Measurements from ENCODE around the gene SLC43A1. TPM values are rescaled to one million over a fixed set of nuclear protein-coding genes. Genes with fewer than 3 reads are reported as not detected.

SLC43A1 gene
- total RNA-seq, 1 experiment from 2014 or later, result 238 TPM

GRCh38 chr11:57469268-57469667 lies 46.2 kb downstream of the SLC43A1 start:
- no peaks in the 10 kb centered on the region for H3K36me3 ChIP-seq (ENCODE audit: insufficient read depth, low read length)

GRCh38 chr11:57468276-57468675 lies 47.2 kb downstream of the SLC43A1 start:
- Histone ChIP-seq H4K20me1 (ENCODE audit: insufficient read depth, low read depth, low read length) (no peaks in the 10 kb centered on the region), H3K27ac (ENCODE audit: low read length) (no peak overlapping the region), H3K4me3 (ENCODE audit: low read length) (no peak overlapping the region), H3K9me2 (replicated peaks; ENCODE audit: insufficient read depth, low read length) (no peaks in the 10 kb centered on the region), H2AFZ (ENCODE audit: low read length) (no peak overlapping the region), H3K9ac (ENCODE audit: low read length) (no peak overlapping the region), H3K79me2 (ENCODE audit: low read length) (no peaks in the 10 kb centered on the region), H3K36me3 (ENCODE audit: insufficient read depth, low read length) (no peaks in the 10 kb centered on the region), H3K27me3 (ENCODE audit: low read length) (no peaks in the 10 kb centered on the region), H3K4me1 (ENCODE audit: low read length) (no peaks in the 10 kb centered on the region), H3K4me2 (ENCODE audit: low read depth, low read length, poor library complexity, severe bottlenecking) (no peak overlapping the region), H3K9me3 (ENCODE audit: low read length) (no peaks in the 10 kb centered on the region)
- no peak for DNase-seq

More at GRCh38 chr11:57469268-57469667, 46.2 kb downstream of the SLC43A1 start:
- no peak for DNase-seq
- Histone ChIP-seq H3K27me3 (ENCODE audit: low read length) (no peaks in the 10 kb centered on the region), H3K9me2 (replicated peaks; ENCODE audit: insufficient read depth, low read length) (no peaks in the 10 kb centered on the region), H2AFZ (ENCODE audit: low read length) (no peak overlapping the region), H3K4me1 (ENCODE audit: low read length) (no peaks in the 10 kb centered on the region), H3K27ac (ENCODE audit: low read length) (no peak overlapping the region), H3K4me3 (ENCODE audit: low read length) (no peak overlapping the region), H3K79me2 (ENCODE audit: low read length) (no peaks in the 10 kb centered on the region), H4K20me1 (ENCODE audit: insufficient read depth, low read depth, low read length) (no peaks in the 10 kb centered on the region), H3K9me3 (ENCODE audit: low read length) (no peaks in the 10 kb centered on the region), H3K9ac (ENCODE audit: low read length) (no peak overlapping the region), H3K4me2 (ENCODE audit: low read depth, low read length, poor library complexity, severe bottlenecking) (no peak overlapping the region)

GRCh38 chr11:57467508-57468157 lies 47.9 kb downstream of the SLC43A1 start:
- Histone ChIP-seq H2AFZ (ENCODE audit: low read length) (no peak overlapping the region), H3K27me3 (ENCODE audit: low read length) (no peaks in the 10 kb centered on the region), H3K4me1 (ENCODE audit: low read length) (no peaks in the 10 kb centered on the region), H3K9me2 (replicated peaks; ENCODE audit: insufficient read depth, low read length) (no peaks in the 10 kb centered on the region), H3K79me2 (ENCODE audit: low read length) (no peaks in the 10 kb centered on the region), H3K9ac (ENCODE audit: low read length) (no peak overlapping the region), H4K20me1 (ENCODE audit: insufficient read depth, low read depth, low read length) (no peaks in the 10 kb centered on the region), H3K36me3 (ENCODE audit: insufficient read depth, low read length) (no peaks in the 10 kb centered on the region), H3K27ac (ENCODE audit: low read length) (no peak overlapping the region), H3K9me3 (ENCODE audit: low read length) (no peaks in the 10 kb centered on the region), H3K4me2 (ENCODE audit: low read depth, low read length, poor library complexity, severe bottlenecking) (no peak overlapping the region), H3K4me3 (ENCODE audit: low read length) (no peak overlapping the region)
- no peak for DNase-seq

DNA sequence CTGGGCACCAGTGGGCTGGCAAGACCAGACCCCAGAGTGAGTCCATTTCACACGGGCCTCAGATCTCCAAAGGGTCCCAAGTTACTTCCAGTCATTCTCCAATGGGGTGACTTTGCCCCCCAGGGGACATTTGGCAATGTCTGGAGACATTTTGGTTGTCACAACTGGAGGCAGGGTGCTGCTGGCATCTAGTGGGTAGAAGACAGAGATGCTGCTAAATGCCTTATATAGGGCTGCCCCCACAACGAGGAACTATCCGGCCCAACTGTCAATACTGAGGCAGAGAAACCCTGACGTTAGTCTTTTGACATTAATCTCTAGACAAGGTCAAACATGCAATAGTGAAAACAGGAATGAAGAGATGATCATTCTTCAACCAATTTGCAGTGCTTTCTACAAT lies 48.8 kb downstream of the SLC43A1 start:
- no peak for DNase-seq
- Histone ChIP-seq H3K27me3 (ENCODE audit: low read length) (no peaks in the 10 kb centered on the region), H3K4me2 (ENCODE audit: low read depth, low read length, poor library complexity, severe bottlenecking) (no peak overlapping the region), H2AFZ (ENCODE audit: low read length) (no peak overlapping the region), H3K9me2 (replicated peaks; ENCODE audit: insufficient read depth, low read length) (no peaks in the 10 kb centered on the region), H4K20me1 (ENCODE audit: insufficient read depth, low read depth, low read length) (no peaks in the 10 kb centered on the region), H3K9me3 (ENCODE audit: low read length) (no peaks in the 10 kb centered on the region), H3K27ac (ENCODE audit: low read length) (no peak overlapping the region), H3K9ac (ENCODE audit: low read length) (no peak overlapping the region), H3K4me1 (ENCODE audit: low read length) (no peaks in the 10 kb centered on the region), H3K79me2 (ENCODE audit: low read length) (no peaks in the 10 kb centered on the region), H3K36me3 (ENCODE audit: insufficient read depth, low read length) (no peaks in the 10 kb centered on the region), H3K4me3 (ENCODE audit: low read length) (no peak overlapping the region)

DNA sequence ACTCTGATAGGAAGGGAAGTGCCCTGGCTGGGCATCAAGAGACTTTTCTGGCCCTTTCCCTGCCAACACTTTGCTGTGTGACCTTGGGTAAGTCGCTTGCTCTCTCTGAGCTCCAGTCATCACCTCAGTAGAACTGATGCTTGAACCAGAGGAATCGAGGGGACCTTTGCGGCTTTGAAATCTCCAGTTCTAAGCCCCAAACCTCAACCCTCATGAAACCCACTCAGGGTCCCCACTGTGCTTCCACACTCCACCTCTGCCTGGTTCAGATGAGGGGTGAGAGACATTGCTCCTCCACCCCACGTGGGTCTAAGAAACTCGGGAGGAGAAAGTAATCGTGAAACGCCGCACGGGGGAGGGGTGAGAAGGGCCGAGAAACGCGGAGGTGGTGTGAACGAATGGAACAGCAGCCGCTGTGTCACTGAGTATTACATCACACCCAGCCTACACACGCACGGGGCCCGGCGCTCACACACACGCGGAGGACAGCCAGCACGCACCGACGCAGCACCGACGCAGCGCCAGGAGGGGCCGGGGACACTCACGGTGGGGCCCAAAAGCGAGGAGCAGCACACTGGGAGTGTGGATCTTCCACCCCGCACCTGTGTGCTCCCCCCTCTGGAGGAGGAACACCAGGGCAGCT lies 50.8 kb downstream of the SLC43A1 start:
- no peak overlapping the region for H3K27ac ChIP-seq (ENCODE audit: low read length)
- H3K9ac ChIP-seq (ENCODE audit: low read length), result no peak overlapping the region
- no peaks in the 10 kb centered on the region for H3K9me2 ChIP-seq (replicated peaks; ENCODE audit: insufficient read depth, low read length)
- no peaks in the 10 kb centered on the region for H4K20me1 ChIP-seq (ENCODE audit: insufficient read depth, low read depth, low read length)
- no peaks in the 10 kb centered on the region for H3K27me3 ChIP-seq (ENCODE audit: low read length)
- no peaks in the 10 kb centered on the region for H3K36me3 ChIP-seq (ENCODE audit: insufficient read depth, low read length)
- no peaks in the 10 kb centered on the region for H3K9me3 ChIP-seq (ENCODE audit: low read length)
- no peak overlapping the region for H3K4me3 ChIP-seq (ENCODE audit: low read length)
- peaks cover 14% of the 10 kb centered on the region for H3K4me1 ChIP-seq (ENCODE audit: low read length)
- no peaks in the 10 kb centered on the region for H3K79me2 ChIP-seq (ENCODE audit: low read length)
- no peak for DNase-seq
- H3K4me2 ChIP-seq (ENCODE audit: low read depth, low read length, poor library complexity, severe bottlenecking), result no peak overlapping the region
- H2AFZ ChIP-seq (ENCODE audit: low read length), result no peak overlapping the region

GRCh38 chr11:57463671-57464538 lies 51.6 kb downstream of the SLC43A1 start:
- Histone ChIP-seq H3K9me3 (ENCODE audit: low read length) (no peaks in the 10 kb centered on the region), H3K36me3 (ENCODE audit: insufficient read depth, low read length) (no peaks in the 10 kb centered on the region), H3K4me3 (ENCODE audit: low read length) (no peak overlapping the region), H3K79me2 (ENCODE audit: low read length) (no peaks in the 10 kb centered on the region), H4K20me1 (ENCODE audit: insufficient read depth, low read depth, low read length) (no peaks in the 10 kb centered on the region), H3K27ac (ENCODE audit: low read length) (no peak overlapping the region), H3K9ac (ENCODE audit: low read length) (no peak overlapping the region), H3K27me3 (ENCODE audit: low read length) (no peaks in the 10 kb centered on the region), H3K4me2 (ENCODE audit: low read depth, low read length, poor library complexity, severe bottlenecking) (no peak overlapping the region), H2AFZ (ENCODE audit: low read length) (no peak overlapping the region), H3K9me2 (replicated peaks; ENCODE audit: insufficient read depth, low read length) (no peaks in the 10 kb centered on the region), H3K4me1 (ENCODE audit: low read length) (peaks cover 21% of the 10 kb centered on the region)
- no peak for DNase-seq

DNA sequence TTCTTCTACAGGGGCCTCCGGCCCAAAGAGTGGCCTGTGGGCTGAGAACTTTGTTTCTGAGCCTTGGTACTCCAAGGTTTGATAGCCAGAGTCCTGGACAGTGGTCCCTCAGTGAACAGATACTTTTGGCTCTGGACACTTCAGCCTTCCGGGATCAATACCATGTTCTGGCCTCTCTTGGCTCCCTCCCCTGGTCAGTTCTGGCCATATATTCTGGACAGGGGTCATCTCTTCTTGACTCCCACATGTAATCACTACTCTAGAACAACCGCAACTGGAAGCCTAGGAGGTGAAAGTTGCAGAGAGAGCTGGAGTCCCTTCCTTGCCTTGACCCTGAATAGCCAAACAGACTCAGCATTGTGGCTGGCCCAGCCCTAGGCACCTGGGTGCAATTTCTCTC lies 52.9 kb downstream of the SLC43A1 start:
- Histone ChIP-seq H3K4me1 (ENCODE audit: low read length) (peaks cover 33% of the 10 kb centered on the region), H3K4me2 (ENCODE audit: low read depth, low read length, poor library complexity, severe bottlenecking) (no peak overlapping the region), H3K9me2 (replicated peaks; ENCODE audit: insufficient read depth, low read length) (no peaks in the 10 kb centered on the region), H3K36me3 (ENCODE audit: insufficient read depth, low read length) (no peaks in the 10 kb centered on the region), H3K79me2 (ENCODE audit: low read length) (no peaks in the 10 kb centered on the region), H3K9ac (ENCODE audit: low read length) (no peak overlapping the region), H3K9me3 (ENCODE audit: low read length) (no peaks in the 10 kb centered on the region), H3K4me3 (ENCODE audit: low read length) (no peak overlapping the region), H3K27ac (ENCODE audit: low read length) (no peak overlapping the region), H4K20me1 (ENCODE audit: insufficient read depth, low read depth, low read length) (0 out of 2 replicates have a peak, but pooled peaks cover 2% of the 10 kb centered on the region), H2AFZ (ENCODE audit: low read length) (no peak overlapping the region), H3K27me3 (ENCODE audit: low read length) (no peaks in the 10 kb centered on the region)
- no peak for DNase-seq

DNA sequence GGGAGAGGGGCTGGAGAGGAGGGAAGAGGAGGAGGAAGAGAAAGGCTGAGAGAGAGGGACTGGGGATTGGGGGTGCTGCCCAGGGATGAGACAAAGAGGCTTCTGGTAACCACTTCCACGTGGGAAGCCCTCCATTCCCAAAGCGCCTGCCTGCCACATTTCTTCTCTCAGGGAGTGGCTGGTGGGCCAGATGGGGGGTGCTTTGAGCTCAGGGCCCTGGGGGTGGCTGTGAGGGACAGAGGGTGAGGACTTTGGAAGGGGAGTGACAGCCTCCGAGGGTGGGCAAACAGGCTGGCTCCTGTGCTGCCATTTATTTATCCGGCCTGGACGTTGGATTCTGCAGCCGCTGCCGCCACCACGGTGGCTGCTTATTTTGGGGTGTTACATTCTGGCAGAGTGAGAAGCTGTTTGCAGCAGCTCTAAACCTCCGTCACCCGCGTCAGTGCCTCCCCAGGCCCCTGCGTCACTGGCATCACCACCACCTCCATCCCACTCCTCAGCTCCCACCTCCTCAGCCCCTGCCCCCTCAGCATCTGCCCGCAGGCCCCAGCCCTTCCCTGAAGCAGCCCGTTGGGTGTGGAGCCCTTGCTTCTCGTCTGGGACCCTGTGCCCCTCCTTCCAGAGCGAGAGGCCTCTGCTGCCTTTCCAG lies 53.5 kb downstream of the SLC43A1 start:
- Histone ChIP-seq H3K9me2 (replicated peaks; ENCODE audit: insufficient read depth, low read length) (no peaks in the 10 kb centered on the region), H3K27ac (ENCODE audit: low read length) (no peak overlapping the region), H3K4me1 (ENCODE audit: low read length) (peaks cover 35% of the 10 kb centered on the region), H3K9ac (ENCODE audit: low read length) (no peak overlapping the region), H3K4me2 (ENCODE audit: low read depth, low read length, poor library complexity, severe bottlenecking) (no peak overlapping the region), H2AFZ (ENCODE audit: low read length) (no peak overlapping the region), H3K9me3 (ENCODE audit: low read length) (no peaks in the 10 kb centered on the region), H3K4me3 (ENCODE audit: low read length) (no peak overlapping the region), H4K20me1 (ENCODE audit: insufficient read depth, low read depth, low read length) (0 out of 2 replicates have a peak, but pooled peaks cover 2% of the 10 kb centered on the region), H3K79me2 (ENCODE audit: low read length) (no peaks in the 10 kb centered on the region), H3K27me3 (ENCODE audit: low read length) (no peaks in the 10 kb centered on the region), H3K36me3 (ENCODE audit: insufficient read depth, low read length) (no peaks in the 10 kb centered on the region)
- no peak for DNase-seq

Data from Karpas-422 (cell line).